H1 (cell line): ENCODE results near the gene LCMT1. TPM values are rescaled to one million over a fixed set of nuclear protein-coding genes. Genes with fewer than 3 reads are reported as not detected.

Experiments
- CTCF ChIA-PET: fragments of 300-600 bp; sonication (Branson Sonifier 250); formaldehyde crosslinking; loops from one replicate; lab custom pipeline; 2021; ENCODE audit not compliant: partially characterized antibody; lab: Charles Lee
- POLR2A ChIA-PET: fragments of 300-600 bp; sonication (Branson Sonifier 250); formaldehyde crosslinking; loops from one replicate; lab custom pipeline; 2021; ENCODE audit warnings: inconsistent platforms; ENCODE audit not compliant: partially characterized antibody; lab: Charles Lee
- DNase-seq, 2 experiments: peaks; one replicate each; pipeline versions ENCODE4 v3.0.0 to v3.0.0-alpha.2; 2010 to 2022; ENCODE audit warnings: low spot score in 2 of 2, low read depth in 1 of 2, mixed read lengths in 1 of 2
- FAIRE-seq: peaks from 2 replicates; lab custom pipeline; 2011; peaks lifted over from hg19 to GRCh38; lab: Jason Lieb, UNC
- H2AFZ ChIP-seq: 2 replicates; pipeline ENCODE4 v1.8.1; 2012; ENCODE audit warnings: low read length, inconsistent platforms
- H2AK5ac ChIP-seq: 2 replicates; pipeline ENCODE4 v1.6.1; 2013; ENCODE audit warnings: low read depth, low read length
- H2BK120ac ChIP-seq: replicated peaks from 2 replicates; pipeline ENCODE3; 2013; ENCODE audit warnings: low read depth, low read length, inconsistent platforms
- H2BK12ac ChIP-seq: 2 replicates; pipeline ENCODE4 v1.6.1; 2013; ENCODE audit warnings: low read depth, low read length
- H2BK15ac ChIP-seq: 2 replicates; pipeline ENCODE4 v1.6.1; 2013; ENCODE audit warnings: low read length
- H2BK20ac ChIP-seq: 2 replicates; pipeline ENCODE4 v1.6.1; 2013; ENCODE audit warnings: low read length
- H2BK5ac ChIP-seq: 2 replicates; pipeline ENCODE4 v1.6.1; 2013; ENCODE audit warnings: low read depth, low read length
- H3K14ac ChIP-seq: 2 replicates; pipeline ENCODE4 v1.6.1; 2013; ENCODE audit warnings: inconsistent platforms; ENCODE audit not compliant: insufficient read length
- H3K18ac ChIP-seq: 2 replicates; pipeline ENCODE4 v1.6.1; 2013; ENCODE audit warnings: low read length; ENCODE audit errors: extremely low read depth
- H3K23ac ChIP-seq: 2 replicates; pipeline ENCODE4 v1.6.1; 2013; ENCODE audit warnings: inconsistent platforms; ENCODE audit not compliant: insufficient read length
- H3K23me2 ChIP-seq: 2 replicates; pipeline ENCODE4 v1.6.1; 2013; ENCODE audit warnings: low read depth, low read length
- H3K27ac ChIP-seq: 2 replicates; pipeline ENCODE4 v1.6.1; 2011; ENCODE audit warnings: low read depth, low read length, inconsistent platforms
- H3K27me3 ChIP-seq, 4 experiments: replicated peaks in 1 of 4; 1 replicate in 1 of 4; 2 replicates in 3 of 4; pipeline versions ENCODE4 v1.6.1 to v1.8.1; 2011 to 2013; ENCODE audit warnings: low read length in 3 of 4, mild to moderate bottlenecking in 3 of 4, inconsistent platforms in 2 of 4, mixed read lengths in 2 of 4, moderate library complexity in 1 of 4; ENCODE audit not compliant: control insufficient read depth in 3 of 4, insufficient read depth in 3 of 4; ENCODE audit errors: extremely low read depth in 1 of 4
- H3K36me3 ChIP-seq, 4 experiments: 2 replicates each; pipeline versions ENCODE4 v1.6.1 to v1.8.1; 2011 to 2013; ENCODE audit warnings: mild to moderate bottlenecking in 4 of 4, low read length in 3 of 4, moderate library complexity in 2 of 4, control low read depth in 1 of 4, inconsistent platforms in 1 of 4; ENCODE audit not compliant: insufficient read depth in 4 of 4, control insufficient read depth in 2 of 4
- H3K4ac ChIP-seq: replicated peaks from 2 replicates; pipeline ENCODE3; 2013; ENCODE audit warnings: low read length, low read depth, mixed read lengths, inconsistent platforms; ENCODE audit not compliant: insufficient read length
- H3K4me1 ChIP-seq, 4 experiments: replicated peaks in 1 of 4; 1 replicate in 1 of 4; 2 replicates in 3 of 4; pipeline versions ENCODE4 v1.6.1 to v1.8.1; 2011 to 2013; ENCODE audit warnings: low read length in 3 of 4, inconsistent platforms in 2 of 4, mixed read lengths in 1 of 4; ENCODE audit not compliant: insufficient read depth in 4 of 4, control insufficient read depth in 3 of 4
- H3K4me2 ChIP-seq, 2 experiments: 2 replicates each; pipeline versions ENCODE4 v1.6.1 to v1.8.1; 2011 to 2013; ENCODE audit warnings: low read depth in 2 of 2, low read length in 2 of 2, control low read depth in 1 of 2, inconsistent platforms in 1 of 2, mild to moderate bottlenecking in 1 of 2; ENCODE audit not compliant: insufficient read depth in 1 of 2
- H3K4me3 ChIP-seq, 4 experiments: fragments of 200-600, 300-600 bp in 1 of 4; sonication (generic), shearing (Covaris generic), sonication (Bioruptor Twin) in 1 of 4; 2 replicates each; pipeline versions ENCODE4 v1.5.1 to v1.8.1; 2011 to 2016; ENCODE audit warnings: low read length in 4 of 4, low read depth in 3 of 4, control low read depth in 2 of 4, inconsistent platforms in 2 of 4, mild to moderate bottlenecking in 2 of 4, mixed read lengths in 1 of 4, moderate library complexity in 1 of 4; ENCODE audit not compliant: insufficient read depth in 2 of 4; ENCODE audit errors: extremely low read depth in 1 of 4
- H3K56ac ChIP-seq: replicated peaks from 2 replicates; pipeline ENCODE3; 2013; ENCODE audit warnings: low read depth, mild to moderate bottlenecking, mixed read lengths, low read length, inconsistent platforms; ENCODE audit not compliant: insufficient read length
- H3K79me1 ChIP-seq: 2 replicates; pipeline ENCODE4 v1.6.1; 2013; ENCODE audit warnings: low read depth, low read length, control low read depth
- H3K79me2 ChIP-seq, 2 experiments: 2 replicates each; pipeline versions ENCODE4 v1.6.1 to v1.8.1; 2012 to 2013; ENCODE audit warnings: low read length in 2 of 2, mild to moderate bottlenecking in 2 of 2, inconsistent platforms in 1 of 2; ENCODE audit not compliant: insufficient read depth in 2 of 2, control insufficient read depth in 1 of 2
- H3K9ac ChIP-seq, 4 experiments: replicated peaks in 1 of 4; 1 replicate in 1 of 4; 2 replicates in 3 of 4; pipeline versions ENCODE4 v1.6.1 to v1.8.1; 2011 to 2013; ENCODE audit warnings: low read depth in 3 of 4, low read length in 3 of 4, control low read depth in 2 of 4, mild to moderate bottlenecking in 2 of 4, moderate library complexity in 2 of 4, inconsistent platforms in 1 of 4; ENCODE audit errors: extremely low read depth in 1 of 4
- H3K9me3 ChIP-seq, 2 experiments: 2 replicates each; pipeline versions ENCODE4 v1.6.1 to v1.8.1; 2012 to 2013; ENCODE audit warnings: mild to moderate bottlenecking in 2 of 2, moderate library complexity in 2 of 2, control low read depth in 1 of 2, inconsistent platforms in 1 of 2, low read depth in 1 of 2, low read length in 1 of 2, mixed read lengths in 1 of 2; ENCODE audit not compliant: insufficient read depth in 2 of 2
- H4K20me1 ChIP-seq, 2 experiments: replicated peaks in 1 of 2; 2 replicates each; pipeline versions ENCODE3 to v1.8.1; 2011 to 2013; ENCODE audit warnings: inconsistent platforms in 2 of 2, low read length in 2 of 2, mild to moderate bottlenecking in 1 of 2; ENCODE audit not compliant: insufficient read depth in 2 of 2, control insufficient read depth in 1 of 2
- H4K5ac ChIP-seq: 2 replicates; pipeline ENCODE4 v1.6.1; 2013; ENCODE audit warnings: low read length, low read depth, mixed read lengths, inconsistent platforms; ENCODE audit not compliant: insufficient read length
- H4K8ac ChIP-seq: 2 replicates; pipeline ENCODE4 v1.8.0; 2013; ENCODE audit warnings: mild to moderate bottlenecking, moderate library complexity, low read length, inconsistent platforms; ENCODE audit not compliant: insufficient read depth; ENCODE audit errors: extremely low read depth
- H4K91ac ChIP-seq: replicated peaks from 2 replicates; pipeline ENCODE3; 2013; ENCODE audit warnings: low read length, mixed read lengths, inconsistent platforms; ENCODE audit not compliant: insufficient read length
- NANOG ChIP-seq: IDR thresholded peaks from 2 replicates; pipeline ENCODE4 v1.6.1; 2011; ENCODE audit warnings: low read length, low read depth, mild to moderate bottlenecking, inconsistent platforms; ENCODE audit not compliant: insufficient read depth, poor library complexity, severe bottlenecking
- TBP ChIP-seq: IDR thresholded peaks from 2 replicates; pipeline ENCODE4 v1.6.1; 2011; ENCODE audit warnings: low read depth, low read length, improper control_type of control experiment
- WGBS, 2 experiments: shearing (Covaris generic) in 1 of 2; methylation state at CpG; one replicate each; pipeline versions ENCODE4 v1.1.6 to v1.1.7; 2013 to 2015; ENCODE audit warnings: low lambda C conversion rate in 2 of 2, mixed read lengths in 2 of 2, inconsistent platforms in 1 of 2, low coverage in 1 of 2, missing lambda C conversion rate in 1 of 2; ENCODE audit not compliant: insufficient replicate concordance in 2 of 2, insufficient coverage in 1 of 2, insufficient read length in 1 of 2; ENCODE audit errors: extremely low coverage in 1 of 2, missing lambda C conversion rate in 1 of 2; 5-methylcytosine and 5-hydroxymethylcytosine counted together
- polyA plus RNA-seq, 7 experiments: library from polyadenylated mRNA; depleted of rRNA in 3 of 7; stranded (reverse) in 5 of 7; unstranded in 2 of 7; fragments of >200 nt in 5 of 7; fragments of 200-250 nt in 2 of 7; gene quantifications; 1 replicate in 5 of 7; 2 replicates in 1 of 7; 4 replicates in 1 of 7; pipeline versions ENCODE4 v1.2.1 to v1.2.3, GENCODE V29; 2011 to 2013; ENCODE audit warnings: missing spikeins in 2 of 7, mixed read lengths in 2 of 7
- total RNA-seq: library from RNA; stranded (reverse); fragmentation: NEBNext Ultra II Directional; extraction: Animal tissue kit (Norgen Biotek cat#: 25700); gene quantifications from 2 replicates; pipeline ENCODE4 v1.2.1, GENCODE V29; 2021

Gene LCMT1
- total and polyA plus RNA-seq, 2 of the 8 experiments (the other 6 are each of a cell fraction or from before 2014, with no cell fraction given): 61.0 to 80.8 TPM

- H3K56ac ChIP-seq: no peak overlapping the region
- H3K36me3 ChIP-seq: peaks cover 0 to 3% (median under 1%) of the 10 kb centered on the region in 4 experiments; a peak in 2 of 8 replicates
- no peak overlapping the region for H2BK12ac ChIP-seq
- no peaks in the 10 kb centered on the region for H3K4me1 ChIP-seq
- H3K14ac ChIP-seq: no peak overlapping the region
- WGBS, 2 experiments: 81% methylated on average over 6 of the region's 6 CpGs; no CpG with 5 or more reads in 1 of the 2 experiments
- peaks cover 4 to 69% of the 10 kb centered on the region in 2 experiments; a peak in 3 of 4 replicates for H3K79me2 ChIP-seq
- no peak overlapping the region for H2BK5ac ChIP-seq
- H2AFZ ChIP-seq: no peak overlapping the region
- no peak overlapping the region for H2BK15ac ChIP-seq
- no peaks in the 10 kb centered on the region for H3K23me2 ChIP-seq
- no peak overlapping the region for H3K9ac ChIP-seq
- H3K79me1 ChIP-seq: peaks cover 12% of the 10 kb centered on the region
- H2AK5ac ChIP-seq: no peak overlapping the region
- H4K8ac ChIP-seq: no peak overlapping the region
- no peak overlapping the region for H2BK20ac ChIP-seq
- ChIA-PET CTCF (interaction anchor here (1.0 to 1.4 kb wide), 3 partner anchors 11 to 102 kb away, joined by 3 to 5 read pairs (median 3); partner anchors contain the start of gene LCMT1), POLR2A (interaction anchor here (1.2 kb wide), 1 partner anchor 11 kb away, joined by 4 read pairs; the partner anchor contains the start of gene LCMT1)
- H2BK120ac ChIP-seq: no peak overlapping the region
- no peak overlapping the region for H4K5ac ChIP-seq
- no peak overlapping the region for H3K23ac ChIP-seq
- H3K9me3 ChIP-seq: no peaks in the 10 kb centered on the region
- H4K91ac ChIP-seq: no peak overlapping the region
- H3K27me3 ChIP-seq: no peaks in the 10 kb centered on the region
- no peak overlapping the region for H3K4me2 ChIP-seq
- H4K20me1 ChIP-seq: peaks cover 6 to 21% of the 10 kb centered on the region in 2 experiments
- TF ChIP-seq TBP (no peak), NANOG (no peak)
- H3K4ac ChIP-seq: no peak overlapping the region
- no peak overlapping the region for H3K18ac ChIP-seq
- H3K4me3 ChIP-seq: no peak overlapping the region
- H3K27ac ChIP-seq: no peak overlapping the region
- FAIRE-seq (no peak), DNase-seq (no peak)
Observed at GRCh38 chr16:25121824-25122600, 10.5 kb downstream of the LCMT1 start.
